ENCODE data around the gene DCAF7.
A peak's percentile ranks its signal among the peaks of the same experiment; 100 is the strongest.

Gene DCAF7, protein sequence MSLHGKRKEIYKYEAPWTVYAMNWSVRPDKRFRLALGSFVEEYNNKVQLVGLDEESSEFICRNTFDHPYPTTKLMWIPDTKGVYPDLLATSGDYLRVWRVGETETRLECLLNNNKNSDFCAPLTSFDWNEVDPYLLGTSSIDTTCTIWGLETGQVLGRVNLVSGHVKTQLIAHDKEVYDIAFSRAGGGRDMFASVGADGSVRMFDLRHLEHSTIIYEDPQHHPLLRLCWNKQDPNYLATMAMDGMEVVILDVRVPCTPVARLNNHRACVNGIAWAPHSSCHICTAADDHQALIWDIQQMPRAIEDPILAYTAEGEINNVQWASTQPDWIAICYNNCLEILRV

DNA sequence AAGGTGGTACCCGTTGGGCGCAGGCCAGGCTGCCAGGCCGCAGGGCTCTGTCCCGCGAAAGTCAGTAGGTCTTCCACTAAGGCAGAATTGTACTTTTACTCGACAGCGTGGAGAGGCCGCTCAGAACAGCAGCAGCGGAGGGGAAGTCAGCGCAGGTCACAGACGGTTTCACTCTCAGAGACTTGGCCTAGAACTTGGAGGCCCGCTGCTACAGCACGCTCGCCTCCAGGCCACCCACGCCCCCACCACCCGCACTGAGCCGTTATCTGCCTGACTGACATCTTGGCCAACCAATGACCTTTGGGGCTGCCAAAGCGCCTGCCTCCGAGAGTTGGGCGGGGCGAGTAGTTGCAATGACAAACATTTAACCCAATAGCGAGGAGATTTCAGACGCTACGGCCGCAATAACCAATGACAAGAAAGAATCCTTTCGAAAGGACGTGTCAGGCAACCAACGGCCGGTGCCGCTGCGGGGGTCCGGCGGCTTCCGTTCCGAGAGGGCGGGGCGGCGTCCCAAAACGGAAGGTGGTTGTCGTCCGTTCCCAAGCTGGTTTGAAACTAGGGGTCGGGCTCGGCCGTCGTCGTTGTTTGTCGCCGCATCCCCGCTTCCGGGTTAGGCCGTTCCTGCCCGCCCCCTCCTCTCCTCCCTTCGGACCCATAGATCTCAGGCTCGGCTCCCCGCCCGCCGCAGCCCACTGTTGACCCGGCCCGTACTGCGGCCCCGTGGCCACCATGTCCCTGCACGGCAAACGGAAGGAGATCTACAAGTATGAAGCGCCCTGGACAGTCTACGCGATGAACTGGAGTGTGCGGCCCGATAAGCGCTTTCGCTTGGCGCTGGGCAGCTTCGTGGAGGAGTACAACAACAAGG, at the start of gene DCAF7:
Gene DCAF7 (plus strand): TSS at position 532 of the 871 bp plus-strand sequence. CDS start 201 bp downstream, at position 733.
- peak; percentile 98 to 99 for DNase-seq (ENCODE audit: low read depth in 2 of 2)

DNA sequence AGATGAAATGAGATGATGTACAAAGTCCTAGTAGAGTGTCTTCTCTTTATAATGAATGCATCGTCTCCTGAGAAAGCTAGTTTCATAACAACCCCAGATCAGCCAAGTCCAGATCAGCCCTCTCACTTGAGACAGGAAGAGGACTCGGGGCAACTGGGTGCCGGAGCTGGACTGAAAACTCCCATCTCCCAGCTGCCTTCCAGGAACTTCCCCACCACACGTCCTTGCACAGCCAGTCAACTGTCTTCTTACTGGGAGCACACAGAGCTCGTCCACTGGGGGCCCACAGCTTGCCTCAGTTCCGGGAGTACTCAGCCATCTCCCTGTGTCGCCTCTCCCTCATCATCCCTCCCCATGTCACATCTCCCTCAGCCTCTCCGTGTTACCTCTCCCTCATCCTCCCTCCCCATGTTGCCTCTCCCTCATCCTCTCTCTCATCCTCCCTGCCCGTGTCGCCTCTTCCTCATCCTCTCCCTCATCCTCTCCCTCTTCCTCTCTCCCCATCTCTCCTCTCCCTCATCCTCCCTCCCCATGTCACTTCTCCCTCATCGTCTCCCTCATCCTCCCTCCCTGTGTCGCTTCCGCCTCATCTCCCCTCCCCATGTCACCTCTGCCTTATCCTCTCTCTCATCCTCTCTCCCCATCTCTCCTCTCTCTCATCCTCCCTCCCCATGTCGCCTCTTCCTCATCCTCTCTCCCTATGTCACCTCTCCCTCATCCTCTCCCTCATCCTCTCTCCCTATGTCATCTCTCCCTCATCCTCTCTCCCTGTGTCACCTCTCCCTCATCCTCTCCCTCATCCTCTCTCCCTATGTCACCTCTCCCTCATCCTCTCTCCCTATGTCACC, 49.5 kb upstream of the DCAF7 start:
- no peak for DNase-seq (ENCODE audit: low read depth in 2 of 2)

DNA sequence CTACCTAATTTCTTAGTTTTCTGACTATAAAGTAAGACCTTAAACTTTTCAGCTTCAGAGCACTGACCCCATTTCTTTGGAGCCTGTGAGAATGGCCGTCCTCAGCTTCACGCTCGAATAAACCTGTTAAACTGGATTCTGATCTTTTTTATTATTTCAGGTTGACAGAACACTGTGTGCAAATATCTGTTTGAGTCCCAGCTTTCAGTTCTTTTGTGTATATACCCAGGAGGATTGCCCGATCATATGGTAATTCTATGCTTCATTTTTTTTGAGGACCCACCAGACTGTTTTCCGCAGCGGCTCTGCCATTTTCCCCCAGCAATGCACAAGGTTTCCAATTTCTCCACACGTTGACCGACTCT, 47.0 kb upstream of the DCAF7 start:
- no peak for DNase-seq (ENCODE audit: low read depth in 2 of 2)

DNA sequence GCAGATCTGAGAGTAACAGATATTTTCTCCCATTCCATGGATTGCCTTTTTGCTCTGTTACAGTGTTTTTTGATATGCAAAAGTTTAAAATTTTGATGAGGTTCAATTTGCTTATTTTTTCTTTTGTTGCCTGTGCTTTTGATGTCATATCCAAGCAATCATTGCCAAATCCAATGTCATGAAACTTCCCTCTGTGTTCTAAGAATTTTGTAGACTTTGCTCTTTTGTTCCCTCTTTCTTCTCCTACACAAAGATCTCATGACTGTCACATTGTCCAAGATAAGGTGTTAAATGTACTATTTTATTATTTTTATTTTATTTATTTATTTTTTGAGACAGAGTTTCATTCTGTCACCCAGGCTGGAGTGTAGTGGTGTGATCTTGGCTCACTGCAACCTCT, 46.0 kb upstream of the DCAF7 start:
- DNase-seq (ENCODE audit: low read depth in 2 of 2): no peak

DNA sequence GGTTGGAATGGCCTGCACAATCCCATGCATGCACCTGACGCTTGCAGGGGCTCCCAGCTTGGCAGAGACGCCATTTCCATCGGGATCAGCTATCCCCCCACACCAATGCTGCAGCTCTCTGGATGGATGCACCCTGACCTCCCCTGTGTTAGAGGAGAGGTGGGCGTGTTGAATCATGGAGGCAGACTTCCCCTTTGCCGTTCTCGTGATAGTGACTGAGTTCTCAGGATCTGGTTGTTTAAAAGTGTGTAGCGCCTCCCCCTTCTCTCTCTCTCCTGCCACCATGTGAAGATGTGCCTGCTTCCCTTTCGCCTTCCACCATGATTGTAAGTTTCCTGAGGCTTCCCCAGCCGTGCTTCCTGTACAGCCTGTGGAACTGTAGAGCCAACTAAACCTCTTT, 44.9 kb upstream of the DCAF7 start:
- no peak for DNase-seq (ENCODE audit: low read depth in 2 of 2)

DNA sequence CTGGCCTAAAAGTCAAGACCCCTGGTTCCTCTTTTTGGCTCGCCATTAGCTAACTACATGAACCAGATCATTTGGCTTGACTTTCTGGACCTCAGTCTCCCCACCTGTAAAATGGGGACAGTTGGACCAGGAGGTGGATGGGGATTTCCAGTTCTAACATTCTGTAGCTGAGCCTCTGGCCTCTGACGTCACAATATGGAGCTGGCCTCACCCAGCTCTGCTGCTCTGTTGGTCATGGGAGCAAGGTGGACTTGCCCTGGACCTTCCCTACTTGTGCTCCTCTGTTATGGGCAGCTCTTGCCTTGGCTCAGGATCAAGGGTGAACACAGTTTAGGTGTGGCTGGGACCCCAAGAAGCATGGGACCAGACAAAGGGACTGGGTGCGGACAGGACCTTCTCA, 43.6 kb upstream of the DCAF7 start:
- DNase-seq (ENCODE audit: low read depth in 2 of 2): no peak

DNA sequence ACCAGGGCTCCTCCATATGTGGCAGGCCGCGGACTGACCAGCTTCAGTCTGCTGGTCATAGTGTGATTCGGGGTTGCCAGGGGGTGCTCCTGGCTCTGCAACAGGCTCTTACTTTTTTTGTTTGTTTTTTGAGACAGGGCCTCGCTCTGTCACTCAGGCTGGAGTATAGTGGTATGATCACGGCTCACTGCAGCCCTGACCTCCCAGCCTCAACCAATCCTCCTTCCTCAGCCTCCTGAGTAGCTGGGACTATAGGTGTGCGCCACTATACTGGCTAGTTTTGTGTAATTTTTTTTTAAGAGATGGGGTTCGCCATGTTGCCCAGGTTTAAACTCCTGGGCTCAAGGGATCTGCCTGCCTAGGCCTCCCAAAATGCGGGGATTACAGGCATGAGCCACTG, 38.9 kb upstream of the DCAF7 start:
- no peak for DNase-seq (ENCODE audit: low read depth in 2 of 2)

DNA sequence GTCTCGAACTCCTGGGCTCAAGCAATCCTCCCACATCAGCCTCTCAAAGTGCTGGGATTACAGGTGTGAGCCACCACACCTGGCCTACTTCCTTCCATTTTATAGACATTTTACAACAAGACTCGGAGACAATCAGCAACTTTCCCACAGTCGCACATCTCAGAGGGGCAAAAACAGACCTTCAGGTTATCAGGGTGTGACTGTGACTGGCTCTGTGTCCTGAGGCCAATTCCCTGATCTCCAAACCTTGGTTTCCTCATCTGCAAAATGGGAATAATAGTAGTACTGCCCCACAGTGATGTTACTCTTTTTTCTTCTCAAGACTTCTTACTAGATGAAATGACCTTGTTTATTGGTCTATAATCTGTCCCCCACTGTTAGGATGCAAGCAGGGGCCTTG, 37.9 kb upstream of the DCAF7 start:
- DNase-seq (ENCODE audit: low read depth in 2 of 2): no peak

DNA sequence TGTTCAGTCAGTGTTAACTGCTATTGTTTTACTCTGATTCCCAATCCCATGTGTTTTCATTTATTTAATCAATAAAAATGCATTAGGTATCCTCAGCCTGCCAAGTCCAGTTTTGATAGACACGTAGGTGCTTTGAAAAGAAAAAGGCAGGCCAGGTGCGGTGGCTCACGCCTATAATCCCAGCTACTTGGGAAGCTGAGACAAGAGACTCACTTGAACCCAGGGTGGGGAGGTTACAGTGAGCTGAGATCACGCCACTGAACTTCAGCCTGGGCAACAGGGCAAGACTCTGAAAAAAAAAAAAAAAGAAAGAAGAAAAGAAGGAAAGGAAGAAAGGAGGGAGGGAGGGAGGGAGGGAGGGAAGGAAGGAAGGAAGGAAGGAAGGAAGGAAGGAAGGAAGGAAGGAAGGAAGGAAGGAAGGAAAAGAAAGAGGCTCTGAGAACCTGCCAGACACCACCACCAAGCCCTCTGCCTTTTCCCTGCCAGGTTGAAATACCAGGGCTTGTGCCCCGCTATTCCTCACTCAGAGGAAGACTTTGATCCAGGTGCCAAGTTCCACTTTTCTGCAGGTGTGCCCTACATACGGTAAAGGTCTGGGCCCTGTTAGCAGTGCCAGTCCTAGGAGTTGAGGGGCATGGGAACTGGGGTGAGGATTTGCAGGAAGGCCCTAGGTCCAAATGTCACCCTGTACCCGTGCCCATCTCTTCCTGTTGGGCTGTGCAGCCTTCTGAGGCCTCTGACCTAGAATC, 37.2 kb upstream of the DCAF7 start:
- DNase-seq (ENCODE audit: low read depth in 2 of 2): no peak

DNA sequence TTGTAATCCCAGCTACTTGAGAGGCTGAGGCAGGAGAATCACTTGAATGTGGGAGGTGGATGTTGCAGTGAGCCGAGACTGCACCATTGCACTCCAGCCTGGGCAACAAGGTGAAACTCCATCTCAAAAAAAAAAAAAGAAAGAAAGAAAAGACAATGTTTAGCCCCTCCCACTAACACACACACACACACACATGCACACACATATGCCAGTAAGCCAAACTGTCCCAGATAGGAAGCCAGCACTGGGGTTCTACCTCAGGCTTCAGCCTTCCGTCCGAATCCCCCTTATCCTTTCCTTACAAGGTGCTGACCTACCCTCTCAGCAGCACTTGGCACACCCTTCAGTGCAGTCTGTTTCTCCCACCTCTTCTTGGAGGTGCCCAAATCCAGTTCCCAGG, 35.8 kb upstream of the DCAF7 start:
- no peak for DNase-seq (ENCODE audit: low read depth in 2 of 2)

DNA sequence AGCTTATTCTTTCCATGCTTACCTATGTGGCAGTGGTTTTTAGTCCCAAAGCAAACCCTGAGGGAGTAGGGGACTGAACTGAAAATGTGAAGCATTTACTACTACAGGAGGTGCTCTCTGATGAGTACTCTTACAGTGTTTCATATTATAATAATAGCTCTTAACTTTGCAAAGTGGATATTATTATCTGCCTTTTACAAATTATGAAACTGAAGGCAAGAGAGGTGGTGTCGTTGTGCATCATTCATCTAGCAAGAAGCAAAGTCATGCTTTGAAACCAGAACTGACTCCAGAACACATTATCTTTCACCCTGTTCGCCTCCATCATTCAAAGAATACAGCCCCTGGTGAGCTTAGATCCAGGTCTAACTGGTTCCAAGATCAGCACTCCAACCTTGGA, 35.3 kb upstream of the DCAF7 start:
- DNase-seq (ENCODE audit: low read depth in 2 of 2): no peak

DNA sequence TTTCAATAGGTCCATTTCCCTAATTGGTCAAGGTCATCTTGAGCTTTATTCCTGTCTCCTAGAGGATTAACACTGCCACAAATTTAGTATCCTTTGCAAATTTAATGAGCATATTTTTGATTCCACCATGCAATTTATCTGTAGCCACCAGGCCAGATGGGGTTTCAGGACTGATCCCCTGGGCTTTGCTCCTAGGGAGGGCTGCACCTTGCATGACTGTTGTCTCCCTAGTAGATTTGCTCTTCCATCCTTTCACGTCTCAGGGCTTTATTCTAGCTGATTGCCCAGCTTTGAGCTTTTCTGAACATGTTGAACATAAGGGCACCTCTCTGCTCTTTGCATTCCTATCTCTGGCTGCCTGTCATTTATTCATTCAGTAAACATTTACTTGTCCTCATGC, 34.9 kb upstream of the DCAF7 start:
- no peak for DNase-seq (ENCODE audit: low read depth in 2 of 2)

DNA sequence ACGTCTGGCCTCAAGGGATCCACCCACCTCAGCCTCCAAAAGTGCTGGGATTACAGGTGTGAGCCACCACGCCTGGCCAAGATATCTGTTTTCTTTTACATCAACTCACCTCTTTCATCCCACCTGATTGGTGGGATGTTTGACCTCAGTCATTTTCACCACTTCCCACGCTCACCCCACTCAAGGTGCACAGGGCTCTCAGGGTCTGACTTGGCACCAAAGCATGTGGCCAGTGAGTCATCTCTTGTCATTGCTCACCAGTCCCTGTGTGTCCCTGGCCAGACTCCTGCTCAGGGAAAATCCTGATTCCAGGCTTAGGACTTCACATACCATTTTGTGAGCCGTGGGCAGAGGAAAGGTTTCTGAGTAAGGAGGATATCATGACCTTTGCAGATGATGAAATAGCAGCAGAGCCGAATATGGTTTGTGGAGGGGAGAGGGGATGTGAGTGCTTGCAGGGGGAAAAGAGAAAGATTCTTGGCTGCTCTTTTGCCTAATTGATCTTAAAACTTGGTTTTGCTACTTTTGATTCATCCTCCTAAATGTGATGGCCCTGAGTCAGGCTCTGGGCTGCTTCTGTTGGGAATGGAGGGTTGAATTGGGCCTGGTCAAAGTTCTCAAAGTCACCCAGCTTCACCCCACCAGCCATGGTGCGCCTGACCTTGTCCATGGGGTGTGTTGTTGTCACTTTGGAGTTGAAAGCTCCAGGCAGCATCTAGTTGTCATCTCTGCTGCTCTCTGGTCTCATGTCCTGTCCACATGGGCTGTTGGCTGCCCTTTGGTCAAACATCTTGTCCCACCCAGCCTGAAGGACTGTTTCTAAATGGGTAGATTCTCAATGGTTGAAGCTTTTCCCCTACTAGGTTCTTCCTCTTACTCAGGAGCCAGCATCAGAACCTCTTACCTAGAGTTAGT, 33.1 kb upstream of the DCAF7 start:
- DNase-seq (ENCODE audit: low read depth in 2 of 2): no peak

DNA sequence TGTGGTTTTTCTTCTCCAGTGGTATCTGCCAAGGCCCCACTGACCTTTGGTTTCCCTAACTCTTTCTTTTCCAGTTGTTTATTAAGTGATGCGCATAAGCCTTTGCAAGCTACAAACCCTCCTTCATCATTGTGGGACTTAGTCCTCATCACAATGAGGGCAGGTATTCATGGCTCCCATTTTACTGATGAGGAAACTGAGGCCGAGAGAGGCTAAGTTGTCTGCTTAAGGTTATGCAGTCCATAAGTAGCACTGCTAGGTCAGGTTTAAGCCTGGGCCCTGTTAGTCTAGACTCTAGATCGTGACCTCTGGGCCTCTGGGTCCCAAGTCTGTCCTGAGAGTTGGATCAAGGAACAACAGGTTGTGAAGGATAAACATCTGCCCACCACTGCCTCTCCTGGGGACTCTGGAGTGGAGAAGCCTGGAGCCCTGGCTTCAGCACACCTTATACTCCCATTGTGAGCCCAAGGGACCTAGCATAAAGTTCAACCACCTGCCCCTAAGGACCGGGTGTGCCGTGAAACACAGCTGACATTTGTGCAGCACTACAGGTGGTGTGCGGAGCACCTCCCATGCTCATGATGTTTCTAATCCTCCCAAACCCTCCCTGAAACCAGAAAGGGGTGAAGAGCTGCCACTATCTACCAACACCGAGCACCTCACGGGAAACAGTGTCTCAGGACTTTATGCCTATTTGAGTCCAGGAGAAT, 32.3 kb upstream of the DCAF7 start:
- DNase-seq (ENCODE audit: low read depth in 2 of 2): no peak

DNA sequence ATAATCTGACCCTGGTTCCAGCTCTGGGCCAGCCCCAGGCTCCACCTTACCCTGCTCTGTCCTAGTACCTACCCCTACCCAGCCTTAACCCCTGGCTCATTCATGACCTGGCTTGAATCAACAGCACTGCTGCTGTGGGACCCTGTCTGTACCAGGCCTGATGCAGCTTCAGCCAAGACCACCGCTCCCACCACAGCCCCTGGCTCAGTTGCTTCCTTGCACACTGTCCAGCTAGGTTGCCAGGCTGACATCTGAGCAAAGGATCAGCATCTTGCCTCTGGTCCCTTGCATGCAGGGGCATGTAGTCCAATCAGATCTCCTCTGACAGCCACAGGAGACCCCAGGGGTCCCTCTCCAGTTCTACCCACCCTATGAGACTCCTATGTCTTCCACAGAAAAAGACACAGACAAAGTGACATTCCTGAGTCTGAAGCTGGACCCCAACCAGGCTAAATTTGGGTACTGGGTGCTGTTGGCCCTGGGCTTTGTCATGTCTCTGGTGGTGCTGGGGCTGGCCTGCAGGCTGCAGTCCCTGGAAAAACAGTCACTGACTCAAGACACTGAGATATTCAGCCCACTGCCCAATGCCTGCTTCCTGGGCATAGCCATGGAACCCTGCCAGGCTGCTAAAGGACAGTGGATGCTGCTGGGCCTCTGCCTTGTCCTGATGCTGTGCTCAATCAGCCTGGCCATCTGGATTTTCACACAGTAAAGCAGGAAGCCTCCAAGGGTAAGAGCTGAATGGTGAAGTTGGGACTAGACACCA, 31.0 kb upstream of the DCAF7 start:
- no peak for DNase-seq (ENCODE audit: low read depth in 2 of 2)

DNA sequence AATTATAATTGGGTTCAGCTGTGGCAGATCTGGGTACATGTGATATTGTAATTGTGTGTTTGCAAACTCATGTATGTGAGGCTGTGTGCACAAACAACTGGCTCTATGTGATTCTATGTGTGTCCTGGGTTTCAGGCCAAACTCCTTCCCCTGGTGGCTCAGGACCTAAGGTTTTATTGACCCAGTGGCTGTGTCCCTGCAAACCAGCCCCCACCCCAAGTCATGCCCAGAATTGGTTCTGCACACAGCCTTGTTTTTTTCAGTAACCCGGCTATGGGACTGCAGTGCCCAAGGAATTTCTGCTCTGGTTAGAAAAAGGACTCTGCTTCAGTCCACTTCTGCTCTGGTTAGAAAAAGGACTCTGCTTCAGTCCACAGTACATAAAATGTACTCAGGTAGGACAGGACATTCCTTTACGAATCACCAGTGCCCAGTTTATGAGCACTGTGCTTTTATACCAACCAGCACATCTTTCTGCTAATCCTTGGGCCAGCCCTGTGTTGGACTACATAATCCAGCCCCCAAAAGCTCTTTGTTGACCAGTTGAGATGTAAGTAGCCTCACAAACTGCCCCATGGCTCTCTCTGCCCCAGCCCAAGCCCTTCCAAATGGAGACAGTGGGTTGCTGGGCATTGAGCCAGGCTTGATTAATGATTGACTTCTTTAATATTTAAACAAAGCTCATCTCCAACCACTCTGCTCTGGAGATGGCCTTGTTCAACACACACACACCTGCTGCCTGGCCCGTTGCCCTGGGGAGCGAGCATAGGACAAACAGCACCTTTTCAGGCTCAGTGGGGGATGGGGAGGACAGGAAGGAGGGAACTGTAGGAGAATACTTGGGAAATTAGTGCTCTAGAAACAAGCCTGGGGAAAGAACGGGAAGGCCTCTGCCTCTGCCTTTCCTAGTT, 30.1 kb upstream of the DCAF7 start:
- DNase-seq (ENCODE audit: low read depth in 2 of 2): no peak

DNA sequence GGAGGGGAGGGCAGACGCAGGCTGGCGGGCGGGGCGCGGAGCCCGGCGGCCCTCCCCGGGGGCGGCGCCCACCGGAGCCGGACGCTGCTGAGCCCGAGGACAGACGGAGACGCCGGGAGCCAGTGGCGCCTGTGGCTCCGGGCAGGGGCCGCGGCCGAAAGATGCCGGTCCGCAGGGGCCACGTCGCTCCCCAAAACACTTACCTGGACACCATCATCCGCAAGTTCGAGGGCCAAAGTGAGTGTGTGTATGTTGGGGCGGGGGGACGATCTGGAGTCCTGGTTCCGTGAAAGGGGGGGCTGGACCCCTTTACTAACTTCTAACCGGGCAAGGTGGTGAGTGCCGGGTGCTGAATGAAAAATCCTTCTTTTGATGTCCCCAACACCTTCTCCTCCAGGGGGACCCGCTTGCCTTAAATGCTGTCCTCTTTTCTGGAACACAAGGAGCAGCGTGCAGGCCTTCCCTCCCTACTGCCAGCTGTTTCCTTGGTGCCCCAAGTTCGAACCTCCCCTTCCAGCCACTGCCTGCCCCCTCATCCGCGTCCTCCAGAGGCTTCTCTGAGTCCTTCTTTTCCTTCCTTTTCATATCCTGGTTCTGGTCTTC, 26.9 kb upstream of the DCAF7 start, which contains the start of gene KCNH6:
Gene KCNH6 (plus strand): TSS at position 106 of the 603 bp plus-strand sequence. CDS start 56 bp downstream, at position 162.
- DNase-seq (ENCODE audit: low read depth in 2 of 2): no peak

Measured in stimulated activated CD4-positive, alpha-beta T cell treated with anti-CD3 and anti-CD28 coated beads, Interleukin-12 subunit alpha, Interleukin-12 subunit beta, amount 100 ng/mL, for 24 hours (primary cell).